Astrocyte (in vitro differentiated cells and primary cell): Measurements from ENCODE around the gene SDHB. TPM values are rescaled to one million over a fixed set of nuclear protein-coding genes. Genes with fewer than 3 reads are reported as not detected.

Experiments used
- DNase-seq: peaks from one replicate; pipeline ENCODE4 v3.0.0-alpha.2; 2010; ENCODE audit warnings: low read depth
- FAIRE-seq: peaks from 2 replicates; lab custom pipeline; 2011; peaks lifted over from hg19 to GRCh38; lab: Jason Lieb, UNC
- H2AFZ ChIP-seq: 2 replicates; pipeline ENCODE4 v1.6.0; 2012; ENCODE audit warnings: low read depth, low read length, inconsistent platforms
- H3K27ac ChIP-seq: 2 replicates; pipeline ENCODE4 v1.5.1; 2011; ENCODE audit warnings: low read depth, low read length, inconsistent platforms
- H3K27me3 ChIP-seq: 2 replicates; pipeline ENCODE4 v1.6.0; 2011; ENCODE audit warnings: low read length, inconsistent platforms; ENCODE audit not compliant: insufficient read depth
- H3K36me3 ChIP-seq: 2 replicates; pipeline ENCODE4 v1.5.1; 2011; ENCODE audit warnings: low read length, inconsistent platforms; ENCODE audit not compliant: insufficient read depth
- H3K4me1 ChIP-seq: 2 replicates; pipeline ENCODE4 v1.5.1; 2011; ENCODE audit warnings: low read length, inconsistent platforms; ENCODE audit not compliant: insufficient read depth
- H3K4me2 ChIP-seq: 2 replicates; pipeline ENCODE4 v1.6.0; 2012; ENCODE audit warnings: low read length, inconsistent platforms
- H3K4me3 ChIP-seq: 2 replicates; pipeline ENCODE4 v1.5.1; 2011; ENCODE audit warnings: low read depth, mild to moderate bottlenecking, low read length, inconsistent platforms; ENCODE audit not compliant: insufficient read depth
- H3K79me2 ChIP-seq: 2 replicates; pipeline ENCODE4 v1.6.0; 2012; ENCODE audit warnings: mild to moderate bottlenecking, low read length, inconsistent platforms; ENCODE audit not compliant: insufficient read depth
- H3K9ac ChIP-seq: 2 replicates; pipeline ENCODE4 v1.6.0; 2012; ENCODE audit warnings: mild to moderate bottlenecking, low read length, inconsistent platforms
- H3K9me3 ChIP-seq: 2 replicates; pipeline ENCODE4 v1.5.1; 2012; ENCODE audit warnings: low read depth, mild to moderate bottlenecking, low read length, inconsistent platforms; ENCODE audit not compliant: insufficient read depth
- H4K20me1 ChIP-seq: 2 replicates; pipeline ENCODE4 v1.6.0; 2012; ENCODE audit warnings: low read length, inconsistent platforms; ENCODE audit not compliant: insufficient read depth
- H3K27ac Mint-ChIP-seq: one replicate; pipeline ENCODE4 v1.8.0; 2021; ENCODE audit warnings: mild to moderate bottlenecking, mixed read lengths; ENCODE audit not compliant: unreplicated experiment
- H3K27me3 Mint-ChIP-seq: one replicate; pipeline ENCODE4 v1.8.0; 2021; ENCODE audit warnings: low read depth, mixed read lengths; ENCODE audit not compliant: unreplicated experiment
- H3K36me3 Mint-ChIP-seq: one replicate; pipeline ENCODE4 v1.8.0; 2021; ENCODE audit warnings: low read depth, mixed read lengths; ENCODE audit not compliant: unreplicated experiment
- H3K4me1 Mint-ChIP-seq: one replicate; pipeline ENCODE4 v1.8.0; 2021; ENCODE audit warnings: low read depth, mixed read lengths; ENCODE audit not compliant: unreplicated experiment
- H3K4me3 Mint-ChIP-seq: one replicate; pipeline ENCODE4 v1.8.0; 2021; ENCODE audit warnings: mild to moderate bottlenecking, moderate library complexity, mixed read lengths; ENCODE audit not compliant: unreplicated experiment
- H3K9me3 Mint-ChIP-seq: one replicate; pipeline ENCODE4 v1.8.0; 2021; ENCODE audit warnings: mild to moderate bottlenecking, mixed read lengths; ENCODE audit not compliant: unreplicated experiment
- CTCF ChIP-seq: IDR thresholded peaks from 2 replicates; pipeline ENCODE4 v1.5.1; 2011; ENCODE audit warnings: low read depth, mild to moderate bottlenecking, inconsistent platforms, low read length, moderate library complexity; ENCODE audit not compliant: insufficient read depth
- EZH2 ChIP-seq: IDR thresholded peaks from 2 replicates; pipeline ENCODE4 v1.6.1; 2012; ENCODE audit warnings: mild to moderate bottlenecking, low read length, inconsistent platforms; ENCODE audit not compliant: insufficient read depth
- total RNA-seq: library from RNA; stranded (reverse); gene quantifications from 2 replicates; pipeline ENCODE4 v1.2.1, GENCODE V29; 2021

The SDHB gene
- total RNA-seq, 1 donor from 2014 or later = 84.9 TPM

- no peak overlapping the region for H3K27ac ChIP-seq
- FAIRE-seq (peak; percentile 65), DNase-seq (peak; percentile 47)
- H2AFZ ChIP-seq = no peak overlapping the region
- TF ChIP-seq CTCF (peak; percentile 85), EZH2 (no peak)
- Mint-ChIP-seq H3K4me3 (no peak overlapping the region), H3K27me3 (no peaks in the 10 kb centered on the region), H3K4me1 (peaks cover 4% of the 10 kb centered on the region), H3K9me3 (no peaks in the 10 kb centered on the region), H3K27ac (no peak overlapping the region), H3K36me3 (peaks cover 4% of the 10 kb centered on the region)
- peak overlapping the region; percentile 11 for H3K4me3 ChIP-seq
- H3K79me2 ChIP-seq = peaks cover 48% of the 10 kb centered on the region
- no peaks in the 10 kb centered on the region for H3K9me3 ChIP-seq
- peak overlapping the region; percentile 69 for H3K4me2 ChIP-seq
- no peaks in the 10 kb centered on the region for H3K27me3 ChIP-seq
- H3K4me1 ChIP-seq = peaks cover 3% of the 10 kb centered on the region
- H4K20me1 ChIP-seq = peaks cover 28% of the 10 kb centered on the region
- peak overlapping the region; percentile 44 for H3K9ac ChIP-seq
- H3K36me3 ChIP-seq = peaks cover 36% of the 10 kb centered on the region
Measured at GRCh38 chr1:17045634-17046333, 8.0 kb downstream of the SDHB start.

- no peak overlapping the region for H2AFZ ChIP-seq
- H3K27ac ChIP-seq = no peak overlapping the region
- peaks cover 4% of the 10 kb centered on the region for H3K4me1 Mint-ChIP-seq
- peaks cover 3% of the 10 kb centered on the region for H3K4me1 ChIP-seq
- H3K27me3 Mint-ChIP-seq = no peaks in the 10 kb centered on the region
- H3K9me3 ChIP-seq = no peaks in the 10 kb centered on the region
- peaks cover 34% of the 10 kb centered on the region for H3K36me3 ChIP-seq
- no peaks in the 10 kb centered on the region for H3K9me3 Mint-ChIP-seq
- H3K27me3 ChIP-seq = no peaks in the 10 kb centered on the region
- peaks cover 4% of the 10 kb centered on the region for H3K36me3 Mint-ChIP-seq
- H3K79me2 ChIP-seq = peaks cover 43% of the 10 kb centered on the region
- no peak overlapping the region for H3K4me2 ChIP-seq
- H3K27ac Mint-ChIP-seq = no peak overlapping the region
- peaks cover 27% of the 10 kb centered on the region for H4K20me1 ChIP-seq
- H3K4me3 ChIP-seq = no peak overlapping the region
- no peak overlapping the region for H3K4me3 Mint-ChIP-seq
- DNase-seq (no peak), FAIRE-seq (no peak)
- TF ChIP-seq CTCF (no peak), EZH2 (no peak)
- no peak overlapping the region for H3K9ac ChIP-seq
Measured at GRCh38 chr1:17045150-17045549, 8.7 kb downstream of the SDHB start.

- Histone ChIP-seq H3K4me3 (no peak overlapping the region), H3K36me3 (peaks cover 36% of the 10 kb centered on the region), H3K4me2 (no peak overlapping the region), H3K27me3 (no peaks in the 10 kb centered on the region), H3K4me1 (peaks cover 3% of the 10 kb centered on the region), H4K20me1 (peaks cover 18% of the 10 kb centered on the region), H3K9me3 (no peaks in the 10 kb centered on the region), H2AFZ (no peak overlapping the region), H3K27ac (no peak overlapping the region), H3K9ac (no peak overlapping the region), H3K79me2 (peaks cover 34% of the 10 kb centered on the region)
- H3K4me1 Mint-ChIP-seq = peaks cover 4% of the 10 kb centered on the region
- no peaks in the 10 kb centered on the region for H3K9me3 Mint-ChIP-seq
- FAIRE-seq (no peak), DNase-seq (no peak)
- no peak overlapping the region for H3K4me3 Mint-ChIP-seq
- TF ChIP-seq EZH2 (no peak), CTCF (no peak)
- H3K36me3 Mint-ChIP-seq = peaks cover 4% of the 10 kb centered on the region
- H3K27ac Mint-ChIP-seq = peak overlapping the region; percentile 29
- H3K27me3 Mint-ChIP-seq = no peaks in the 10 kb centered on the region
Measured at GRCh38 chr1:17043676-17044075, 10.2 kb downstream of the SDHB start.
